Measurements from ENCODE around the gene ZNF532.
"Not testable (repeated sequence)": the region's sequence is repeated elsewhere in the genome, so short reads cannot be mapped to it uniquely, and the experiment has no call there.

Gene ZNF532

DNA sequence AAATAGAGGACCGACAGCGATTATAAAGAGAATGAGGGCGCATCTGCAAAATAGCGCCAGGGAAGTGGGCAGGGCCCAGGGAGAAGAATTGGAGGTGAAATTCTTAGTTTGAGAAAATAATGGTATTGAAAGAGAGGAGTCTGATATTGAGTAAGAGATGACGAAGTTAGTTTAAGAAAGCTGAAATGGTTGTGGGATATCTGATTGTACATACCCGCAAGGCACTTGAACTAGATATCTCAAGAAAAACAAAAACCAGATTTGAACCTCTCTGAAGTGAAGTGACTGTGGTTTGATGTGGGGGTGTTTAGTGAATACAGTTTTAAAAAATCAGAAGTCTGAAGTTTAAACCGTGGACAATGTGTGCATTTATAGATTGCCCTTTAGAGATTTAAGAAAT, 38.9 kb downstream of the ZNF532 start:
- no peak for DNase-seq

DNA sequence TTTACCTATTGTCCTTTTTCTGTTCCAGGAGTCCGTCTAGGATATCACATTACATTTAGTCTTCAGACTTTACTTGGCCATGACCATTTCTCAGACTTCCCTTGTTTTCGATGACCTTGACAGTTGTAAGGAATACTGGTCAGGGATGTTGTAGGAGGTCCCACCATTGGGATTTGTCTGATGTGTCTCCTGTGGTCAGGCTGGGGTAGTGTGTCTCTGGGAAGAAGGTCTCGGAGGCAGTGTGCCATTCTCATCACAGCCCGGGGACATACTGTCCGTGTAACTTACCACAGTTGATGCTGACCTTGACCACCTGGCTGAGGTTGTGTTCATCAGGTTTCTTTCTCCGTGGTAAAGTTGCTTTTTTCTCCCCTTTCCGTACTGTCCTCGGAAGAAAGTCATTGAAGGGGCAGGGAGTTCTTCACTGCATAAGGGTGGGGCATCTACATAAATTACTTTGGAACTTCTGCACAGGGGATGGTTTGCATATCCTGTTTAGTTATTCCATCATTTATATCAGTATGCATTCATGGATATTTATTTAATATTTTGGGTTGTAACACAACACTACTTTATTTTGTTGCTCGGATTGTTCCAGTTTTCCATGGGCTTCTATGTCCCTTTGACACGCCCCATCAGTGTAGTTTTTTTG, 41.2 kb downstream of the ZNF532 start:
- DNase-seq = no peak

GRCh38 chr18:58908006-58908405, 43.3 kb downstream of the ZNF532 start:
- no peak for DNase-seq

- no peak for DNase-seq
Measured at GRCh38 chr18:58909521-58909920, 44.8 kb downstream of the ZNF532 start.

GRCh38 chr18:58911241-58911640, 46.6 kb downstream of the ZNF532 start:
- no peak for DNase-seq

- no peak for DNase-seq
Measured at GRCh38 chr18:58911766-58912165, 47.1 kb downstream of the ZNF532 start.

- no peak for DNase-seq
Measured at GRCh38 chr18:58915006-58915799, 50.5 kb downstream of the ZNF532 start.

GRCh38 chr18:58915995-58916394, 51.3 kb downstream of the ZNF532 start:
- DNase-seq = no peak

GRCh38 chr18:58919934-58920333, 55.3 kb downstream of the ZNF532 start:
- not testable (repeated sequence) for DNase-seq

GRCh38 chr18:58922995-58923394, 58.3 kb downstream of the ZNF532 start:
- no peak for DNase-seq

GRCh38 chr18:58924473-58924872, 59.8 kb downstream of the ZNF532 start:
- DNase-seq = no peak

DNA sequence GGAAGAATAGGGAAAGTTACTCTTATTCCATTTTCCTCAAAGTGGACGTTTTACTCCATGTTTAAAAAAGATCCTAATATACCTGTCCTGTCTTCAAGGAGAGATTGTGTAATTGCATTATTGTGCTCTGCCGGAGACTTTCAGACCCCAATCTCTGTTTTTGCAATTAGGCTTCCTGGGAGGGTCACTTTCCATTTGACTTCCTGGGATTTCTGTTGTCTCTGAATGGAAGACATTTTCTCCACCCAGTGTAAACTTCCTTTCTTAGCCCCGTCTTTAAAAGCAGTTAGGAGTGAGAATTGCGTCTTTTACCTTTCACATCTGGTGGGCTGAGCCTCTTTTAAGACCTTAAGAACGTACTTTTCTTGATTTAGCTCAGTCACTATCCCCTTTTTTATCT, 63.0 kb downstream of the ZNF532 start:
- no peak for DNase-seq

GRCh38 chr18:58928386-58928785, 63.7 kb downstream of the ZNF532 start:
- DNase-seq = no peak

- DNase-seq = no peak
Measured at GRCh38 chr18:58929206-58929605, 64.5 kb downstream of the ZNF532 start.

DNA sequence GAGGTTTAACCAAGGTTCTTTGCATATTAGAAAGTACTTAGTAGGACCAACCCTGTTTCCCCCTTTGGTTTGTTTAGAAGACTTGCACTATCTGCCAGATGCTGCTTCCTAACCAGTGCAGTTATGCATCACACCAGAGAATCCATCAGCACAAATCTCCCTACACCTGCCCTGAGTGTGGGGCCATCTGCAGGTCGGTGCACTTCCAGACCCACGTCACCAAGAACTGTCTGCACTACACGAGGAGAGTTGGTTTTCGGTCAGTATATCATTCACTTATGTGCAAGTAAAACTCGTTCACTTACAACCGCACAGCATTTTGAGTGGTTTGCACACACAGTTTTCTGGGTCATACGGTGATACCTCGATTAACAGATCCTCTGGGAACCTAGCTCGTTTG, 69.7 kb downstream of the ZNF532 start:
- no peak for DNase-seq

GRCh38 chr18:58934933-58935577, 70.4 kb downstream of the ZNF532 start:
- DNase-seq = no peak

- no peak for DNase-seq
Measured at GRCh38 chr18:58937071-58937886, 72.6 kb downstream of the ZNF532 start.

DNA sequence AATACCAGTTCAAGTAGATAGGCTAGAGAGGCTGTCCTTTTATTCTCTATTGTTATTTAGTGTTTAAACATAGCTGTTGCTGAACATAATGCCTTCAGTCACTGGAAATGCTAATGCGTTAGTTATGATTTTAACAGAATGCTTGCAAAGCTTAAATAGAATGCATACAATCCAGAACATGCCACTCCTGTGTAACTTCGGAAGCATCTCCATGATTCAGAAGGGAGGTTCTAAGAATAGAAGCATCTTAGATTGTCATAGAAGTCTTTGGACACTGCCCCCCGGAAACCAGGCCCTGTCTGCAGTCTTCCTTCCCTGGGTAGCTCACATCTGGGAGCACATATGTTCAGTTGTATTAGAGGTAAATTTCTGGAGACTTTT, 73.2 kb downstream of the ZNF532 start:
- DNase-seq = no peak

- DNase-seq = no peak
Measured at GRCh38 chr18:58941426-58942099, 76.9 kb downstream of the ZNF532 start.

- DNase-seq = no peak
Measured at GRCh38 chr18:58943896-58944295, 79.2 kb downstream of the ZNF532 start.

GRCh38 chr18:58947136-58947732, 82.6 kb downstream of the ZNF532 start:
- no peak for DNase-seq

DNA sequence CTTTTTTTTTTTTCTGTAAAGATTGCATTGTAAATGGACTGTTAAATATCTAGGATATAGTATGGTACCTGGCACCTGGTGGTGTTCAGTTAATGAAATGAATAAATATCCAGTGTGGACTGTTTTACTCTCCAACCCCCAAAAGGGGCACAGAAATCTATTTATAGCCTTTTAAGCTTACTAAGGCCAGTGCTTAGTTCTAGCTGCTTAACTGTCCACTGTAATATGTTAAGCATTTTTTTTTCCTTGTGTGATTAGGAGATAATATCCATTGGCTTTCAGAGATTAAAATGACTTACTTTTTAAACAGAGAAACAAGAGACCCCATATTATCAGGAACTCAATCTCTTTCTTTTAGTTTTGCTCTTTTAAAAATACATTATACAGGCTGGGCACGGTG, 84.4 kb downstream of the ZNF532 start:
- DNase-seq = no peak

All from CD4-positive, alpha-beta T cell treated with Interleukin-10 for 1 hour (primary cell).